ENCODE data around the gene PER3.
A peak's percentile ranks its signal among the peaks of the same experiment; 100 is the strongest.

The PER3 gene

DNA sequence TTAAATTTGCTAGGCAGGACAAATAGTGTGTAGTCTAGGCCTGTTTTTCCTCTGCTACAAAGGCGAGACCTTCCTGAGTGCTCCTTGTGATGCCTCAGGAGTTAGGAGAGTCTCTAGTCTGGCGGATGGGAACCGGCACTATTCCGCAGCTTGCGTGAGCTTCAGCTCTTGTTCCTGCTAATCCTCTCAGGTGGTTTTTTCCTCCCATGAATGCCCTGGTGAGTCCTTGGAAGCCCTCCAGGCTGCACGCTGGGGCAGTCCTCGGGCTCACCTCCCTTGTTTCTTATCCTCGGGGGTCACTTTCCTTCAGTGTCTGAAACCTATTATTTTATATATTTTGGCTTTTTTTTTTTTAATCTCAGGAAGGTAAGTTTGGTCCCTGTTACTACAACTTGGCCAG, 40.6 kb downstream of the PER3 start:
- peaks cover 4% of the 10 kb centered on the region; the same call in 1 of the 2 replicates for H3K36me3 ChIP-seq (ENCODE audit: control insufficient read depth, low read length)
- no peak overlapping the region for H3K27ac ChIP-seq (ENCODE audit: low read depth, low read length)
- no peak overlapping the region for H3K4me2 ChIP-seq (ENCODE audit: low read length)

DNA sequence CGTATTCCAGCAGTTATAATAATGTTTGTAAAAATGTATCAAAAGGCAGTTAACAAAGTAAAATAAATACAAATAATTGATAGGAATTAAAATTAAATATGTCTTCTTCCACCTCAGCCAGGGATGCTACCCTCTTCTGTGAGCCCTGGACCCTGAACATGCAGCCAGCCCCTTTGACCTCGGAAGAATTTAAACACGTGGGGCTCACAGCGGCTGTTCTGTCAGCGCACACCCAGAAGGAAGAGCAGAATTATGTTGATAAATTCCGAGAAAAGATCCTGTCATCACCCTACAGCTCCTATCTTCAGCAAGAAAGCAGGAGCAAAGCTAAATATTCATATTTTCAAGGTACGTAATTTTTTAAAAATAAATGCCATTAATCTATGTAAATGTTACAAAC, 42.3 kb downstream of the PER3 start:
- Histone ChIP-seq H4K20me1 (ENCODE audit: control insufficient read depth, insufficient read depth, low read depth, low read length) (no peaks in the 10 kb centered on the region), H3K27me3 (ENCODE audit: control insufficient read depth, low read length) (no peaks in the 10 kb centered on the region), H3K9me2 (replicated peaks; ENCODE audit: control insufficient read depth, low read length) (no peaks in the 10 kb centered on the region), H3K9me3 (ENCODE audit: control insufficient read depth, insufficient read depth, low read length) (no peaks in the 10 kb centered on the region), H3K36me3 (ENCODE audit: control insufficient read depth, low read length) (peaks cover 12% of the 10 kb centered on the region), H3K4me3 (ENCODE audit: low read length) (peak overlapping the region; percentile 76), H3K27ac (ENCODE audit: low read depth, low read length) (peak overlapping the region; percentile 28; the same call in 1 of the 2 replicates), H3F3A (ENCODE audit: control insufficient read depth, insufficient read depth) (no peaks in the 10 kb centered on the region), H3K79me2 (ENCODE audit: control insufficient read depth, low read length) (peaks cover 41% of the 10 kb centered on the region), H3K4me1 (ENCODE audit: control insufficient read depth, low read length) (peaks cover 19% of the 10 kb centered on the region), H3K4me2 (ENCODE audit: low read length) (peak overlapping the region; percentile 65)
- TF ChIP-seq, protein P1, sequence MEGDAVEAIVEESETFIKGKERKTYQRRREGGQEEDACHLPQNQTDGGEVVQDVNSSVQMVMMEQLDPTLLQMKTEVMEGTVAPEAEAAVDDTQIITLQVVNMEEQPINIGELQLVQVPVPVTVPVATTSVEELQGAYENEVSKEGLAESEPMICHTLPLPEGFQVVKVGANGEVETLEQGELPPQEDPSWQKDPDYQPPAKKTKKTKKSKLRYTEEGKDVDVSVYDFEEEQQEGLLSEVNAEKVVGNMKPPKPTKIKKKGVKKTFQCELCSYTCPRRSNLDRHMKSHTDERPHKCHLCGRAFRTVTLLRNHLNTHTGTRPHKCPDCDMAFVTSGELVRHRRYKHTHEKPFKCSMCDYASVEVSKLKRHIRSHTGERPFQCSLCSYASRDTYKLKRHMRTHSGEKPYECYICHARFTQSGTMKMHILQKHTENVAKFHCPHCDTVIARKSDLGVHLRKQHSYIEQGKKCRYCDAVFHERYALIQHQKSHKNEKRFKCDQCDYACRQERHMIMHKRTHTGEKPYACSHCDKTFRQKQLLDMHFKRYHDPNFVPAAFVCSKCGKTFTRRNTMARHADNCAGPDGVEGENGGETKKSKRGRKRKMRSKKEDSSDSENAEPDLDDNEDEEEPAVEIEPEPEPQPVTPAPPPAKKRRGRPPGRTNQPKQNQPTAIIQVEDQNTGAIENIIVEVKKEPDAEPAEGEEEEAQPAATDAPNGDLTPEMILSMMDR (IDR thresholded peaks at IDR 0.05; ENCODE audit: low read depth, low read length, poor library complexity, severe bottlenecking), result no peak
- no peak for TF ChIP-seq EZH2phosphoT487 (IDR thresholded peaks at IDR 0.05; ENCODE audit: borderline replicate concordance, low read length)

More for the DNA sequence above, 40.6 kb downstream of the PER3 start:
- Histone ChIP-seq H3K4me3 (ENCODE audit: low read length) (no peak overlapping the region), H3F3A (ENCODE audit: control insufficient read depth, insufficient read depth) (no peaks in the 10 kb centered on the region), H4K20me1 (ENCODE audit: control insufficient read depth, insufficient read depth, low read depth, low read length) (no peaks in the 10 kb centered on the region), H3K4me1 (ENCODE audit: control insufficient read depth, low read length) (peaks cover 14% of the 10 kb centered on the region; the same call in 1 of the 2 replicates), H3K27me3 (ENCODE audit: control insufficient read depth, low read length) (no peaks in the 10 kb centered on the region), H3K9me3 (ENCODE audit: control insufficient read depth, insufficient read depth, low read length) (no peaks in the 10 kb centered on the region), H3K79me2 (ENCODE audit: control insufficient read depth, low read length) (peaks cover 41% of the 10 kb centered on the region), H3K9me2 (replicated peaks; ENCODE audit: control insufficient read depth, low read length) (no peaks in the 10 kb centered on the region)
- no peak for TF ChIP-seq EZH2phosphoT487 (IDR thresholded peaks at IDR 0.05; ENCODE audit: borderline replicate concordance, low read length)
- TF ChIP-seq, protein P1 (IDR thresholded peaks at IDR 0.05; ENCODE audit: low read depth, low read length, poor library complexity, severe bottlenecking), result no peak

DNA sequence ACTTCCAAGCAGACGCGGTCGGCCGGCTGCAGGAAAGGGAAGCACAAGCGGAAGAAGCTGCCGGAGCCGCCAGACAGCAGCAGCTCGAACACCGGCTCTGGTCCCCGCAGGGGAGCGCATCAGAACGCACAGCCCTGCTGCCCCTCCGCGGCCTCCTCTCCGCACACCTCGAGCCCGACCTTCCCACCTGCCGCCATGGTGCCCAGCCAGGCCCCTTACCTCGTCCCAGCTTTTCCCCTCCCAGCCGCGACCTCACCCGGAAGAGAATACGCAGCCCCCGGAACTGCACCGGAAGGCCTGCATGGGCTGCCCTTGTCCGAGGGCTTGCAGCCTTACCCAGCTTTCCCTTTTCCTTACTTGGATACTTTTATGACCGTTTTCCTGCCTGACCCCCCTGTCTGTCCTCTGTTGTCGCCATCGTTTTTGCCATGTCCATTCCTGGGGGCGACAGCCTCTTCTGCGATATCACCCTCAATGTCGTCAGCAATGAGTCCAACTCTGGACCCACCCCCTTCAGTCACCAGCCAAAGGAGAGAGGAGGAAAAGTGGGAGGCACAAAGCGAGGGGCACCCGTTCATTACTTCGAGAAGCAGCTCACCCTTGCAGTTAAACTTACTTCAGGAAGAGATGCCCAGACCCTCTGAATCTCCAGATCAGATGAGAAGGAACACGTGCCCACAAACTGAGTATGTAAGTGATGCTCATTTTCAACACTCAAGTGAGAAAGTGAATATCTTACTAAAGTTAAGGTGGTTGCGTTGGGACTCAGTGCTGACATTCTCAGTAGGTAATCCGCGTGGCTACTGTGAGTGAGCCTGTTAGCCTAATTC, 43.2 kb downstream of the PER3 start:
- Histone ChIP-seq H3K36me3 (ENCODE audit: control insufficient read depth, low read length) (peaks cover 8% of the 10 kb centered on the region), H3K9me2 (replicated peaks; ENCODE audit: control insufficient read depth, low read length) (no peaks in the 10 kb centered on the region), H3K4me3 (ENCODE audit: low read length) (peak overlapping the region; percentile 76), H3K9me3 (ENCODE audit: control insufficient read depth, insufficient read depth, low read length) (no peaks in the 10 kb centered on the region), H3F3A (ENCODE audit: control insufficient read depth, insufficient read depth) (no peaks in the 10 kb centered on the region), H3K4me1 (ENCODE audit: control insufficient read depth, low read length) (peaks cover 23% of the 10 kb centered on the region), H3K79me2 (ENCODE audit: control insufficient read depth, low read length) (peaks cover 41% of the 10 kb centered on the region), H4K20me1 (ENCODE audit: control insufficient read depth, insufficient read depth, low read depth, low read length) (no peaks in the 10 kb centered on the region), H3K4me2 (ENCODE audit: low read length) (peak overlapping the region; percentile 65), H3K27ac (ENCODE audit: low read depth, low read length) (peak overlapping the region; percentile 28), H3K27me3 (ENCODE audit: control insufficient read depth, low read length) (no peaks in the 10 kb centered on the region)
- no peak for TF ChIP-seq EZH2phosphoT487 (IDR thresholded peaks at IDR 0.05; ENCODE audit: borderline replicate concordance, low read length)
- TF ChIP-seq, protein P1 (IDR thresholded peaks at IDR 0.05; ENCODE audit: low read depth, low read length, poor library complexity, severe bottlenecking), result no peak

All from DOHH2 (cell line).